Fibroblast of pulmonary artery (primary cell): Measurements from ENCODE around the gene CCDC88A.

Source experiments
- DNase-seq: peaks from one replicate; pipeline ENCODE4 v3.0.0-alpha.2; 2010; ENCODE audit warnings: low read depth
- H3K4me3 ChIP-seq: replicated peaks from 2 replicates; pipeline ENCODE4 v1.5.1; 2011; ENCODE audit warnings: low read depth, mild to moderate bottlenecking, control low read depth, low read length, moderate library complexity
- TF ChIP-seq, protein P1 (sequence below): IDR thresholded peaks from 2 replicates; pipeline ENCODE4 v1.5.1; 2011; ENCODE audit warnings: mild to moderate bottlenecking, control low read depth, low read length, inconsistent platforms; ENCODE audit errors: missing control alignments

The CCDC88A gene

DNA sequence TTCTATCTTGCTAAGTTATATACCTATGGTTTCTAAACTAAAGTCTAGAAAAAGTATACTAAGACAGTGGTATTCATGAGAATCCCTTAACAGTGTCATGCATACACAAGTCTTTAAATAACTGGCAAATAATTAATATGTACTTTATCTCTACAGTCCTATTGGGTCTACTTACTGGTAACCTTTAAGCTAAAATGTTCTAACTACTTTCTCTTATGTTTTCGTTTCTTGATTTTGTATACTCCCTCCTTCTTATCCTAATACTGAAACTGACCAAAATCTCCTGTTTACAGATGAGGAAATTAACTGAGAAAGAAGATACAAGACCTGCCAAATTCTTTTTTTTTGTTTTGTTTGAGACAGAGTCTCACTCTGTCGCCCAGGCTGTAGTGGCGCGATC, 74.6 kb downstream of the CCDC88A start:
- DNase-seq: no peak
- TF ChIP-seq, protein P1, sequence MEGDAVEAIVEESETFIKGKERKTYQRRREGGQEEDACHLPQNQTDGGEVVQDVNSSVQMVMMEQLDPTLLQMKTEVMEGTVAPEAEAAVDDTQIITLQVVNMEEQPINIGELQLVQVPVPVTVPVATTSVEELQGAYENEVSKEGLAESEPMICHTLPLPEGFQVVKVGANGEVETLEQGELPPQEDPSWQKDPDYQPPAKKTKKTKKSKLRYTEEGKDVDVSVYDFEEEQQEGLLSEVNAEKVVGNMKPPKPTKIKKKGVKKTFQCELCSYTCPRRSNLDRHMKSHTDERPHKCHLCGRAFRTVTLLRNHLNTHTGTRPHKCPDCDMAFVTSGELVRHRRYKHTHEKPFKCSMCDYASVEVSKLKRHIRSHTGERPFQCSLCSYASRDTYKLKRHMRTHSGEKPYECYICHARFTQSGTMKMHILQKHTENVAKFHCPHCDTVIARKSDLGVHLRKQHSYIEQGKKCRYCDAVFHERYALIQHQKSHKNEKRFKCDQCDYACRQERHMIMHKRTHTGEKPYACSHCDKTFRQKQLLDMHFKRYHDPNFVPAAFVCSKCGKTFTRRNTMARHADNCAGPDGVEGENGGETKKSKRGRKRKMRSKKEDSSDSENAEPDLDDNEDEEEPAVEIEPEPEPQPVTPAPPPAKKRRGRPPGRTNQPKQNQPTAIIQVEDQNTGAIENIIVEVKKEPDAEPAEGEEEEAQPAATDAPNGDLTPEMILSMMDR: no peak
- no peak overlapping the region for H3K4me3 ChIP-seq

DNA sequence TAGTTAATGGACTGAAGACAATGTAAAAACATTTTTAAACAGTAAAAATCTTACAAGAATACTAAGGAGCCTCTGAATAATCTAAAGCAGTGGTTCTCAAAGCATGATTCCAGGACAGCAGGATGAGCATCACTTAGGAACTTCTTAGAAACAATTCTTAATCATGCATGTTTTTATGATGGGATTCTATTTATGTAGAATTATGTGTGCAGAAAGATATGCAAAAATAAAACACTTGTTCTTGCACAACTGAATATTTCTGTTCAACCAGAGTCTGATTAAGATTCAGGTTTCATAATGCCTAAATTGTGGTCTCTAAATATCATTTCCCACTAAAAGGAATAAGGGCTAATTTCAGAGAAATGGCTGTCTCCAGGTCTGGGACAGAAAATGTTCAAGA, 81.4 kb downstream of the CCDC88A start:
- DNase-seq: peak; percentile 10
- TF ChIP-seq, protein P1: no peak
- no peak overlapping the region for H3K4me3 ChIP-seq

DNA sequence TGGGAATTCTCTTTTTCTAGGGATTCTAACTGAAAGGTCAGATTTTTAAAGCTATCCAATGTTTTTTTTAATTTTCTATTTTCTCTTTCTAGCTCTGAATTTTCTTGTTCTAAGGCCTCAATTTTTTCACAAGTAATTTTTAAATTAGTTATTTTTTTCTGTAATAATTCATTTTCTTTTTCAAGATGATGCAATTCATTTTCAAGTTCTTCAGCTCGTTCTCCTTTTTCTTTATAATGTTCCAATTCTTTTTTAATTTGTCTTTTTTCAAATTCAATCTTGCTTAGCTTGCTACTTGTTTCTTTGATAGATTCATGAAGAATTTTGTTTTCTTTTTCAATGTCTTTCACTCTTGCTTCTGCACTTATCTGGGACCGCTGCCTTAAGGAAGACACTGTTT, 84.9 kb downstream of the CCDC88A start:
- no peak for DNase-seq
- TF ChIP-seq, protein P1: no peak
- H3K4me3 ChIP-seq: no peak overlapping the region

DNA sequence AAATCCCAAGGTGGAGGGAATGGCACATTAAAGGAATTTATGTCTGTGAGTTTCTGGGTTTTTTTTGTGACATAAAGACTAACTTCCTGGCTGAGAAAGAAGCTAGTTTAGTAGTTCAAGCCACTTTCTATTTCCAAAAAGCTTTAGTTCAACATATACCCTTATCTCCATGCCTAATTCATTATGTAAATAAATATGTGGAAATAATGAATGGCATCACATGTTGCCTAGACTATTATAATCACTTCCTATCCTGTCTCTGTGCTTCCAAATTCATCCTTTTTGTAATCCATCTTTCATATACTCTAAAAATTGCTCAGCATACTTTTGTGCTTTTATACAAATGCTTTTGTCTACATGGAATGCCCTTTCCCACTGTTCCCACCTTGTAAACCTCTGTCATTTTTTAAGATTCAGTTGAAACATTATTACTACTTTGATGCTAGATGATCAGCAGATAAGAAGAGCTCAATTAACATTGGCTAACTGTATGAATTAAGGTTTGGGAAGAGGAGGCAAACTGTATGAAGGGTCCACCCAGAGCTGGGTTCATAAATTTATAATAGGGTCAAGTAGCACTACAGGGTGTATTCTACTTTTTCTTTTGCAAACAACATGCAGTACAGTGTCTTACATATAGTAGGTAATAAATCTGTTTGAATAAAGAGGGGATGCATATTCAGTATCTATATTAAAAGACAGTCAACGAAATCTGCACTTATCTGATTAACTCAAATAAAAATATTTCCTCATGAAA, 88.9 kb downstream of the CCDC88A start:
- DNase-seq: no peak
- TF ChIP-seq, protein P1: no peak

DNA sequence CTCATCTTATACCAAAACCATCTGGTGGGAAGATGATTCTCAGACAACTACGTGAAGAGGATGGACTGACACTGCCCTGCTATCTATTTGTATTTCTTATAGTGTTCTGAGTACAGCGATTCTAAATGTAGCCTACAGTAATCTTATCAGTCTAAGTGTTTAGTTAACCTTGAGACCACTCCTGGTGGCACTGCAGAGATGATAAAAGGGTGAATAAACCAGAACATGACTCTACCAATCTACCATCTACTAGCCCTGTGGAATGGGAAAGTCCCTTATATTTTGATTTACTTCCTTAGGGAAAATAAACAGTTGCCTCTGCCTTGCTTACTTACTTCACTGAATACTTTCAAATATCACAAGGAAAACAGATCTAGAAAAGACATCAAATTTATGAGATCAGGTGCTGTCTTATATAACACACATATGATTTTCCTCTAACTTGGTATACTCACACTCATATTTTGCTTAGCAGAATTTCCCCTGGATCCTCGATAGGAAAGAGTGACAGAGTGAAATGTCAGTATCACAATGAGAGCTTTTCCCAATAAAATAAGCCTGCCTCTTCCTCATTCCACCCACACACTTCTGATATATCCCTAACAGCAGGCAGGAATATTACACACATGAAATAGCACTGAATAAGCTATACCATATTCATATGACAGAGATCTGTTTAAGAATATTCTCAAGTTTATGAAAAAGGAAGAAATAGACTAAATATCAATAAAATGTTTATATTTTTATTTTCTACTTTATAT, 92.0 kb downstream of the CCDC88A start:
- H3K4me3 ChIP-seq: no peak overlapping the region
- TF ChIP-seq, protein P1: no peak
- no peak for DNase-seq

More for the DNA sequence above, 88.9 kb downstream of the CCDC88A start:
- no peak overlapping the region for H3K4me3 ChIP-seq

DNA sequence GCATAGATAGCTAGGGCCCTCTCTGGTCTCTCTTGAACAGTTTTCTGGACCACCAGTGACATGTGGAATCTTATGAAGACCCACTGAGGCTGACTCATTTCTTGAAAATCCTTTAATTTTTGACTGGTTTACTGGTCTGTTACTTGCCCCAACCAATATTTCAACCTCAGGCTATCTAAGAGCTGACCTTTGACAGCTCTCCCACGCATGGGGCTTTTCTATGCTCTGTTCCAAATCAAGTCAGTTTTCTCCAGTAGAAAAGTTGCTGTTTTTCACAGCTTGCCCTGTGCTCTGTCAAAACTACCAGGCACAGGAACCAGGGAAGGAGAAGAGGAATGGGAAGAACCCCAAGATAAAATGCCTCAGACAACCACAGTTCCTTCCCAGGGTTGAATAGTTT, 104.7 kb downstream of the CCDC88A start:
- no peak overlapping the region for H3K4me3 ChIP-seq
- DNase-seq: no peak
- TF ChIP-seq, protein P1: no peak
